Erythroblast (primary cell): ENCODE results near the gene NOS1AP.

ENCODE experiments used
- GATA1 ChIP-seq: IDR thresholded peaks from 2 replicates; pipeline ENCODE4 v1.6.1; 2011; ENCODE audit warnings: low read depth, mild to moderate bottlenecking, control low read depth, low read length, moderate library complexity
- POLR2A ChIP-seq: IDR thresholded peaks from 2 replicates; pipeline ENCODE4 v1.6.1; 2011; ENCODE audit warnings: mild to moderate bottlenecking, low read length

DNA sequence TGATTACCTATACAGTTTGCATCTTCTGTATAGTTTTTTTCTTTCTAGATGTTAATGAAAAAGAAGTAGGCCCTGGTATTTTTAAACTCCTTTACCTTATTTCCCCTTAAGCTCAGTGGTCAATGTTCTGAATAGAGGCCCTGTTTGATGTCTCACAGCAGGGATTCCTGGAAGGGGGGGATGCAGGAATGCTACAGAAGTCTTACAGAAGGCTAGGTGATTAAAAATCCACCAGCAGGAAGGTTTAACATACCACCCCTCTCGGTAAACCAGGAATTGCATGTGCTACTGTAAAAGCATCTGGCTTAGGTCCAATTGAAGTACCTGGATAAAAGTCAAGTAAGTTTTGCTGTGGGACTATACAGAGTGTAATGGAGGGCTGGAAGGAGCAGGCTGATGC, 78.3 kb downstream of the NOS1AP start:
- TF ChIP-seq POLR2A (no peak), GATA1 (no peak)
